Testis (tissue), 5 donors: ENCODE data around the gene INTS11. TPM values are rescaled to one million over a fixed set of nuclear protein-coding genes. Genes with fewer than 3 reads are reported as not detected.

Source experiments
- DNase-seq: peaks from one replicate; pipeline ENCODE4 v3.0.0-alpha.2; 2019
- H3K27ac ChIP-seq, 2 donors: fragments of 200-600 bp; sonication (generic); one replicate each; pipeline ENCODE4 v1.5.1; 2019
- H3K27me3 ChIP-seq: fragments of 200-600 bp; sonication (generic); one replicate; pipeline ENCODE4 v1.5.1; 2019
- H3K36me3 ChIP-seq: fragments of 200-600 bp; sonication (generic); one replicate; pipeline ENCODE4 v1.5.1; 2017; ENCODE audit warnings: low read depth; ENCODE audit errors: missing control alignments
- H3K4me1 ChIP-seq: fragments of 200-600 bp; sonication (generic); one replicate; pipeline ENCODE4 v1.5.1; 2019
- H3K4me3 ChIP-seq, 2 donors: fragments of 200-600 bp; sonication (generic); one replicate each; pipeline ENCODE4 v1.5.1; 2017 to 2019
- H3K9me3 ChIP-seq: fragments of 200-600 bp; sonication (generic); one replicate; pipeline ENCODE4 v1.5.1; 2017
- POLR2A ChIP-seq: fragments of 450-650 bp; IDR thresholded peaks from one replicate; pipeline ENCODE4 v1.6.1; 2017; ENCODE audit warnings: antibody characterized with exemption, mild to moderate bottlenecking, moderate library complexity
- WGBS, 2 donors: methylation state at CpG; one replicate each; pipeline ENCODE4 v1.1.5; 2018; 5-methylcytosine and 5-hydroxymethylcytosine counted together
- intact Hi-C: fragments of 100-400 bp; cut with DNase I; formaldehyde crosslinking; loops from one replicate; pipeline ENCODE4 v1.15.1; 2023; ENCODE audit warnings: low total_unique reads
- long read RNA-seq, 2 donors: transcript quantifications; one replicate each; lab custom pipeline, GENCODE V29; 2026
- polyA plus RNA-seq: library from polyadenylated mRNA; stranded (reverse); fragments of 350-450 nt; fragmentation: Illumina TruSeq; extraction: RNeasy Lipid Tissue Mini Kit (QIAGEN cat#74804); gene quantifications from one replicate; pipeline ENCODE4 v1.2.3, GENCODE V29; 2014; ENCODE audit warnings: low read depth, low replicate concordance; ENCODE audit not compliant: insufficient read depth
- total RNA-seq, 2 donors: library from RNA; depleted of rRNA; stranded (reverse); fragments of >200 nt; gene quantifications; one replicate each; pipeline ENCODE4 v1.2.3, GENCODE V29; 2016
- TF ChIP-seq, protein P1 (sequence below), 3 experiments: fragments of 450-650 bp in 2 of 3; fragments of 200-600 bp in 1 of 3; sonication (generic) in 1 of 3; IDR thresholded peaks; one replicate each; pipeline ENCODE4 v1.5.1; 2016 to 2019; ENCODE audit warnings: antibody characterized with exemption in 3 of 3, mild to moderate bottlenecking in 2 of 3, moderate library complexity in 1 of 3

INTS11 gene
- total RNA-seq (100 to 1,000 TPM; 220 to 232 TPM), polyA plus RNA-seq (213 TPM)
- long read RNA-seq, donor 1, transcript INTS11-208 (17 exons, 2,148 nt), result major isoform, 14 of 41 reads
- long read RNA-seq, donor 1, transcript INTS11-205 (4 exons, 1,104 nt), result minor isoform, 8 of 41 reads
- long read RNA-seq, donor 1, partial matches to known transcripts, result 17 of 41 reads
- long read RNA-seq, donor 1, other reads (novel, unspliced or antisense), result 0 of 41 reads
- long read RNA-seq, donor 2, transcript INTS11-205 (4 exons, 1,104 nt), result minor isoform, 10 of 21 reads
- long read RNA-seq, donor 2, transcript INTS11-208 (17 exons, 2,148 nt), result major isoform, 11 of 21 reads
- long read RNA-seq, donor 2, partial matches to known transcripts, result 0 of 21 reads
- long read RNA-seq, donor 2, other reads (novel, unspliced or antisense), result 0 of 21 reads

DNA sequence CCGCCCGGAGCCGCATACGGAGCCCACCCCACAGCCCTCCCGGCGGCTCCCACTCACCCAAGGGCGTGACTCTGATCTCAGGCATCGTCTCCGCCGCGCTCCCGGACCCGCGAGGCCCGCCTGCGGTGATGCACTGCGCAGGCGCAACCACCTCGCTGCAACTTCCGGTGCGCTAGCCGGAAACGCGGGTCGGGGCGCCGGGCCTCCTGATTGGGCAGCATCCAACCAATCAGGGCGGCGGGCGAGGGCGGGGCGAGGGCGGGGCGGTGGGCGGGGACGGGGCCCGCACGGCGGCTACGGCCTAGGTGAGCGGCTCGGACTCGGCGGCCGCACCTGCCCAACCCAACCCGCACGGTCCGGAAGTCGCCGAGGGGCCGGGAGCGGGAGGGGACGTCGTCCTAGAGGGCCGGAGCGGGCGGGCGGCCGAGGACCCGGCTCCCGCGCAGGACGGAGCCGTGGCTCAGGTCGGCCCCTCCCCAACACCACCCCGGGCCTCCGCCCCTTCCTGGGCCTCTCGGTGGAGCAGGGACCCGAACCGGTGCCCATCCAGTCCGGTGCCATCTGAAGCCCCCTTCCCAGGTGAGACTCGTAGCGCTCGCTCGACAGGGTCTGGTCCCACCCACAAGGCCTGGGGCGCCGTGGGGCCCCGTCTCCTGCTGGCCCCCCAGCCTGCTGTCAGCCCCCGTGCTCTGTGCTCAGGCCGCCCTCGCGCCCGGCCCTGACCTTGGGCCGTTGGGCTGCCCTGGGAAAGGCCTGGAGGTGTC, at the start of gene INTS11, which contains the start of gene CPTP:
INTS11 (minus strand) TSS at position 137 of the 764 bp plus-strand sequence; CDS start at position 85, 52 bp downstream.
CPTP (plus strand) TSS at position 279 of the 764 bp plus-strand sequence. CDS start 2,109 bp downstream, outside the sequence.
- WGBS, 2 donors, result 0% methylated on average over 60 of the region's 84 CpGs; no CpG with 5 or more reads in 1 of the 2 donors
- peak within 1 kb of the TSS; percentile 70 to 76 for H3K27ac ChIP-seq
- H3K4me3 ChIP-seq, result peak within 1 kb of the TSS; percentile 86 to 96
- no peak for TF ChIP-seq POLR2A
- TF ChIP-seq, protein P1, sequence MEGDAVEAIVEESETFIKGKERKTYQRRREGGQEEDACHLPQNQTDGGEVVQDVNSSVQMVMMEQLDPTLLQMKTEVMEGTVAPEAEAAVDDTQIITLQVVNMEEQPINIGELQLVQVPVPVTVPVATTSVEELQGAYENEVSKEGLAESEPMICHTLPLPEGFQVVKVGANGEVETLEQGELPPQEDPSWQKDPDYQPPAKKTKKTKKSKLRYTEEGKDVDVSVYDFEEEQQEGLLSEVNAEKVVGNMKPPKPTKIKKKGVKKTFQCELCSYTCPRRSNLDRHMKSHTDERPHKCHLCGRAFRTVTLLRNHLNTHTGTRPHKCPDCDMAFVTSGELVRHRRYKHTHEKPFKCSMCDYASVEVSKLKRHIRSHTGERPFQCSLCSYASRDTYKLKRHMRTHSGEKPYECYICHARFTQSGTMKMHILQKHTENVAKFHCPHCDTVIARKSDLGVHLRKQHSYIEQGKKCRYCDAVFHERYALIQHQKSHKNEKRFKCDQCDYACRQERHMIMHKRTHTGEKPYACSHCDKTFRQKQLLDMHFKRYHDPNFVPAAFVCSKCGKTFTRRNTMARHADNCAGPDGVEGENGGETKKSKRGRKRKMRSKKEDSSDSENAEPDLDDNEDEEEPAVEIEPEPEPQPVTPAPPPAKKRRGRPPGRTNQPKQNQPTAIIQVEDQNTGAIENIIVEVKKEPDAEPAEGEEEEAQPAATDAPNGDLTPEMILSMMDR (IDR thresholded peaks at IDR 0.05), result no peak
- H3K27me3 ChIP-seq, result no peaks in the 10 kb centered on the region
- no peaks in the 10 kb centered on the region for H3K36me3 ChIP-seq
- no peaks in the 10 kb centered on the region for H3K9me3 ChIP-seq
- peak; percentile 93 for DNase-seq
- intact Hi-C loops, result no loop called here
- peaks cover 22% of the 10 kb centered on the region for H3K4me1 ChIP-seq

DNA sequence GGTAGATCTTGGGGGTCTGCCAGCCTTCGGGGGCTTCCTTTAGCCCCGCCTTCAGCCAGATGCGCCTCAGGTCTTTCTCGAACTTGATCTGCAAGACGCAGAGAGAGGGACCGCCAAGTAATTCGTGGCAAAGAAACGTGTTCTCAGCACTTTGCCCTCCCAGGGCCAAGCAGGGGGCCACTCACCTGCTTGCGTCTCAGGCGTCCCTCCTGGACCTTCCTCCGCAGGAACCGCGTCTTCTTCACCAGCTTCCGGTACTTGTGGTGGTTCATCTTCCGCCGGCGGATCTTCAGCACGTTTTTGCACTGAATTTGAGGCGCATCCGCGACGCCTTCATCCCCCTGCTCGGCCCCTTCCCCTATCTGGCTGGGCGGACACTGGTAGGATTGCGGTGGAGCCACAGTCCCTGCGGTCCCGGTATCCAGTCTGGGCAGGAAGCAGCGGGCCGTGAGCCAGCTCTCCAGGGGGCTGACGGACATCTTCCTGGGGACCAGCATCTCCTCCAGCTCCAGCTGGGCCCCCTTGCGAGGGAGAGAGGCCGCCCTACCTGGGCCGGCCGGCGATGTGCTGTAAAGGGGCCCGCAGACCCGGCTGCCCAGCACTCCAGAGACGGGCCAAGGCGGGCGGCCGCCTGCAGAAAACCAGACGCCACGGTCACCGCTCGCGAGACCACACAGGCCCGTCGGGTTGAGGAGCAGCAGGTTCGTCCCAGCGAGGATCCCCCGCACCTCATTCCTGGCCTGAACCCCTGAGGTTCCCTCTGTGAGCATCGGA, 49.5 kb upstream of the INTS11 start:
- peak overlapping the region; percentile 91 to 100 for H3K4me3 ChIP-seq
- no peaks in the 10 kb centered on the region for H3K9me3 ChIP-seq
- TF ChIP-seq, protein P1 (IDR thresholded peaks at IDR 0.05), result no peak
- no peak for TF ChIP-seq POLR2A
- H3K4me1 ChIP-seq, result peaks cover 28% of the 10 kb centered on the region
- 39 to 63% methylated on average over 33 to 52 of the region's 52 CpGs for WGBS, 2 donors
- intact Hi-C loops, result no loop called here
- H3K27ac ChIP-seq, result peak overlapping the region; percentile 7 to 82
- H3K36me3 ChIP-seq, result no peaks in the 10 kb centered on the region
- no peaks in the 10 kb centered on the region for H3K27me3 ChIP-seq
- no peak for DNase-seq

DNA sequence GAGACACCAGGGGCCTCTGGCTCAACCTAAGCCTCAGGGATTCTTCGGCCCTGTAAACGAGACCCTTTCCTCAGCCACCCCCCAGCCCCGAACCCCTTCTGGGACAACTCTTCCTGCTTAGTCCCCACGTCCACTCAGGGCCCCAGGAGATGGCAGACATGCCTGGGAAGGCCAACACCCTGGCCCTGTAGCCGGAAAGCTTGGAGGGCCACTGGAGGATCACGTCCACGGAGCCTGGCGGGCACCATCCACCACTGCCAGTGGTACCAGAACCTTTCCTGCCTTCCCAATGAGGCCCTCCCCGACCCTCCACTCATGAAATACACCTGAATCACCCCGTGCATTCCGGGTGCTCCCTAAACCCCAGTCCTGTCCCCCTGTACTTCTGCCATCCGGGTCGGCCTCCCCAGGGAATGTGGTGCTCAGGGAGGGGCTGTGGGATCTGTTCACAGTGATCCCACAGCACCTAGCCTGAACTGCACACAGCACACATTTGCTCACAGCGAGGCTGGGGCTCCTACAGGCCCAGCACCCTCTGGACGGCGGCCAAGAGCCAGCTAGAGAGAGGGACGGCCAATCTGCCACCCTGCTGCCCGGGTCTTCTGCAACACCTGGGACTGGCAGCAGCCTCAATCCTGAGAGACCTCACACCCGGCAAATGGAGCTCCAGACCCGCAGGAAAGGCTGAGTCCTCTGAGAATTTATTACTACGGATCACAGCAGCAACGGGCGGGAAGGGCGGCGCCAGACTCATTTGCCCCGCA, 48.8 kb upstream of the INTS11 start:
- Histone ChIP-seq H3K4me1 (peaks cover 28% of the 10 kb centered on the region), H3K27me3 (no peaks in the 10 kb centered on the region), H3K4me3 (peak overlapping the region in 1 of 2 donors; percentile 91), H3K9me3 (no peaks in the 10 kb centered on the region), H3K36me3 (no peaks in the 10 kb centered on the region), H3K27ac (no peak overlapping the region)
- no peak for TF ChIP-seq POLR2A
- TF ChIP-seq, protein P1 (IDR thresholded peaks at IDR 0.05), result no peak
- DNase-seq, result no peak
- 70 to 74% methylated on average over 25 to 26 of the region's 26 CpGs for WGBS, 2 donors
- intact Hi-C loops, result no loop called here
